NCI-H187 treated with DMSO at 0.1 percent for 48 hours (cell line): ENCODE data around the gene GRIK3.
"Not testable (repeated sequence)": the region's sequence is repeated elsewhere in the genome, so short reads cannot be mapped to it uniquely, and the experiment has no call there.

ENCODE experiments used
- DNase-seq: peaks from one replicate; lab custom pipeline; 2025; lab: John Stamatoyannopoulos, UW

The GRIK3 gene

DNA sequence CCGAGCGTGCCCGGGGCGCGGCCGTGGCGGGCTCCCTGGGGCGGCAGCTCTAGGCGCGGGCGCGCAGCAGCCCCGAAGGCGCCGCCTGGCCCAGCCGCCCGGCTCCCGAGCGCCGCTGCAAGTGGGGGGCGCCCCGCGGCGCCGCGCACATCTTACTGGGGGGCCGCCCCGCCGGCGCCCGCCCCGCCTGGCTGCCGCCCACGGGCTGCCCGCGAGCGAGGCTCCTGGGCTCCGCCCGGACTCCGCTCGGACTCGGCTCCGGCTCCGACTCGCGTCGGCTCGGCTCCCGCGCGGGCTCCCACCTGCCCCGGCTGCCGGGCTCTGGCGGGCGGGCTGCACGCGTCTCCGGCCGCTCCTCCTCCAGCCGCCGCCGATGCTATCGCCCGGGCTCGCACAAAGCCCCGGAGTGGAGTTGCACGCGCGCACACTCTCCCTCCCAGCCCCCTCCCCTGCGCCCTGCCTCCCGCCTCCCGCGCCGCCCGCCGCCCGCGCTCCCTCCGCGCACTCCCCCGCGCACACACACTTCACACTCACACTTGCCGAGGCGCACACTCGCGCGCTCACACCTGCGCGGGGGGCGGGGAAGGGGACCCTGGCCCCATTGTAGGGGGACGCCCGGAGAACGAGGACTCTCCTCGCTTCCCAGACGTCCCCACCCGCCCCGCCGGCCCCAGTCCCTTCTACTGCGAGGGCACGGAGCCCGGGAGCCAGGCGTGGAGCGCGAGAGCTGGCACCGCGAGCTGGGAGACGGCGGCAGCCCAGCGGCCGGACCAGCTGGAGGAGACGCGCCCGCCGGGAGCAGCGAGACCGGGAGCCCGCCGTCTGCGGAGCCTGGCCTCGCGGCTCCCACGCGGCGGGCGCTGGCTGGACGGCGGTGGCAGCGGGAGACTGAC, at the start of gene GRIK3:
Gene GRIK3, minus strand, starts transcription at position 395 of the 893 bp plus-strand sequence. CDS start 407 bp downstream, outside the sequence.
- DNase-seq, result no peak

DNA sequence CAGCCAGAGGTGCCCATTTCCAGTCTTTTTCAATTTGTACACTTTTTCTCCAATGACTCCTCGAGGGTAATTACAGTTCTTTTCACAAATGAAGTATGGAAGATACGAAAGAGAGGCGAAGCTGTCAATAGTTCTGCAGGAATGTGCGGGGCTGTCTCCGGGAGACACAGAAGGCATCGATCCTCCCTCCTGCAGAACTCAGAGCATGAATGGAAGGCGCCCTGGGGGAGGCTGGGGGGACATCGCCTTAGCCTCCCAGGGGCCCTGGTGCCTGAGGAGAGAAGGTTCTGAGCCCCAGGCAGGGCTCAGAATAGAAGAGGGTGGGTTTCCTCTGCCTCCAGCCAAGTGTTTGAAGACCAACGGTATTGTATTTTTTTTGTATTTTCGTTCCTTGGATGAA, 49.7 kb upstream of the GRIK3 start:
- DNase-seq, result no peak

DNA sequence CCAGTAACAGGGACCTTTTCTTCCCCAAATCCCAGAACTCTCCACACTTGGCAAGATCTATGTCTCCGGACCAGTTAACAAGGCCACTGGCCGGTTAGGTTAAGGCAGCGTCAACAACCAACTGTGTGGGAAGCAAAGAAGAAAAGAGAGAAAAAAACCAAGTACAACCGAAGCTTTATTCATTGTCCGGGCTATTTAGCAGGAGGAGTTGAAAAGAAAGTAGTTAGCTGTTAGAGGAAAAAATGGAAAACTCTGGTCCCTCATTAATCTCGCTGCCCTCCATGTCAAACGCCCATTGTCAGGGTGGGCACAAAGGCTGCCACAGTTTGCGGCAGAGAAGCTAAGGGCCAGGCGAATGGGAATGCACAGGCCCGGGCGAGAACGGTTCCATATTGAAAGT, 49.3 kb upstream of the GRIK3 start:
- no peak for DNase-seq

DNA sequence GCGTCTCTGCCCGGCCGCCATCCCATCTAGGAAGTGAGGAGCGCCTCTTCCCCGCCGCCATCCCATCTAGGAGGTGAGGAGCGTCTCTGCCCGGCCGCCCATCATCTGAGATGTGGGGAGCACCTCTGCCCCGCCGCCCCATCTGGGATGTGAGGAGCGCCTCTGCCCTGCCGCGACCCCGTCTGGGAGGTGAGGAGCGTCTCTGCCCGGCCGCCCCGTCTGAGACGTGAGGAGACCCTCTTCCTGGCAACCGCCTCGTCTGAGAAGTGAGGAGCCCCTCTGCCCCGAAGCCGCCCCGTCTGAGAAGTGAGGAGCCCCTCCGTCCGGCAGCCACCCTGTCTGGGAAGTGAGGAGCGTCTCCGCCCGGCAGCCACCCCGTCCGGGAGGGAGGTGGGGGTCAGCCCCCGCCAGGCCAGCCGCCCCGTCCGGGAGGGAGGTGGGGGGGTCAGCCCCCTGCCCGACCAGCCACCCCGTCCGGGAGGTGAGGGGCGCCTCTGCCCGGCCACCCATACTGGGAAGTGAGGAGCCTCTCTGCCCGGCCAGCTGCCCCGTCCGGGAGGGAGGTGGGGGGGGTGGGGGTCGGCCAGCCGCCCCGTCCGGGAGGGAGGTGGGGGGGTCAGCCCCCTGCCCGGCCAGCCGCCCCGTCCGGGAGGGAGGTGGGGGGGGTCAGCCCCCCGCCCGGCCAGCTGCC, 46.1 kb upstream of the GRIK3 start:
- not testable (repeated sequence) for DNase-seq

DNA sequence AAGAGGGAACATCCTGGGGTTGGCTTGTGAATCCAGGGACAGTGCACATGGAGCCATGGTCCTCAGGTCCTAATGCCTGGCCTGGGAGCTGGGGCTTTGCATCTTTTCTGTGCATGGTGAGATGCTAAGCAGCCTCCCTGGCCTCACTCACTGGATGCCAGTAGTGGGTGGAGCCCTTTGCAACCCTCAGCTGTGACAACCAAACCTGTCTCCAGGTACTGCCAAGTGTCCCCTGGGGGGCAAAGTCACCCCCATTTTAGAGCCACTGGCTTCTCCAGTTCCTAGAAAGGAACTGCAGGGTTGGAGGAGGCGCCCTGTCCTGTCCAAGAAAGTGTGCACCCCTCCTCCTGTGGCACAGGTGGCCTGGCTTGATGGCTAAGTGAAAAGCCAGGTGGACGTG, 44.6 kb upstream of the GRIK3 start:
- DNase-seq, result no peak

DNA sequence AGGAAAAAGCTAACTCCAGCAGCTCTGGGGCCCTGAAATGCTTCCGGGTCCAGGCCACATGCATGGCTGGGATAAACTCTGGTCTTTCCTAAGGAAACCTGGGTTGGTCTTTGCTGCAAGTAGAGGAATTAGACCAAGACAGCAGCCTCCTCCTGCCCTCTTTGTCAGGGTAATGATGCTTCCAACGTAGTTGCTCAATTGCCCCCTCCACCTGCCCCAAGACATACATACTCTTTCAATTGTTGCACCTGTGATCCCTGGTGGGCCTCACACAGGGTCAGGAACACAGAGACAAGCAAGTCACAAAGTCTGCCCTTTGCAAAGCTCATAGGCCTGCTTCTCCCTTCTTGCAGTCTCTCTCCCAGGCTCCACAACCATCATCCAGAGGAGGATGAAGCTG, 41.9 kb upstream of the GRIK3 start:
- DNase-seq, result no peak

DNA sequence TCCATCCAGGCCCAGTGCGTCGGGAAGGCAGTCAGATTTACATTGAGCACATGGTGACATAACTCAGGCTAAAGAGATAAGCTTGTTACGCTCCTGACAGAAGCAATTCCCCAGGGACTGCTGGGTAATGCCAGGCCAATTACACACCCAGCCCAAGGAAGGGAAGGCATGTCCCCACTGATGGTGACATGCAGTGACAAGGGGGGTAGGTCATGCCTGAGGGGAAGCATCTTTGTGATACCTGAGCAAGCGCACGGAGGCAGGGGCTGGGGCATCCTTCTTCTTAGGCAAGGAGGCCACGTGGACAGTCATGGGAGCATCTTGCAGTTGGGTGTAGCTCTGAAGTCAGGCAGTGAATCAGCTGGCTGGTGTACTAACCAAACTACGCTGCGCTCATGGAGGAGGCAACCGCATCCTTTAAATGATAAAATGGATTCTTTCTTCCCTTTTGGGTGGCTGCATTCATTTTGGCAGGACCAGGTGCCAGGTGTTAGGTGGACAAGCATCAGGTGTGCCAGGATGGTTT, 39.6 kb upstream of the GRIK3 start:
- DNase-seq, result peak; percentile 50

DNA sequence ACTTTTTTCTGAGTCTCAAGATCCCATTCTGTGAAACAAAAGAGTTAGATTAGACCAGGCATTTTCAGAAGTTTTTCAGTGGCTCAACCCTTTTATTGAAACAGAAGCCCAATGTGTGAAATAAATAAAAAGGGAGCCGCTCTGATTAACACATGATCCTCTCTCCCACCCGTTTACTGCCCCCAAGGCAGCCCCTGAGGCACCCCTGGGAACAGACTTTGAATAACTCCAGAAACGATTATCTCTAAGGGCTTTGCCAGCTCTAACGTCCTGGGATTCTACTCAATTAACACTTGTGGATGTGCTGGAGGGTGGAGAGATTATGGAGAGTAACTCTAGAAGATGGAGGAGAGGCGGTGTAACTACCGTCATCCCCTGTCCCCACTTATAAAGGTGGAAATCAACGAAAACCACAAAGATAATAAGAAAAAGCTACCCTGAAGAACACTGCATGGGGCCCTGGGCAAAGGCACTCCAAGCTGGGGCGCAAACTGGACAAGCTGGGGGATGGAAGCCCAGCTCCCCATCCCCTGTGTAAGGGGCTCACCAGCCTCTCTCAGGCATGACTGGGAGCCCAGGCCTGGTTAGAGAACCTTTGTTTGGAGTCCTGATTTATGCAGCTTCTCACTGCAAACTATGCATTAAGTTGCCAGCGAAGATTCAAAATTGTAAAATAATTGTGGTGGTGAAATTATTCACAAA, 39.0 kb upstream of the GRIK3 start:
- DNase-seq, result no peak

DNA sequence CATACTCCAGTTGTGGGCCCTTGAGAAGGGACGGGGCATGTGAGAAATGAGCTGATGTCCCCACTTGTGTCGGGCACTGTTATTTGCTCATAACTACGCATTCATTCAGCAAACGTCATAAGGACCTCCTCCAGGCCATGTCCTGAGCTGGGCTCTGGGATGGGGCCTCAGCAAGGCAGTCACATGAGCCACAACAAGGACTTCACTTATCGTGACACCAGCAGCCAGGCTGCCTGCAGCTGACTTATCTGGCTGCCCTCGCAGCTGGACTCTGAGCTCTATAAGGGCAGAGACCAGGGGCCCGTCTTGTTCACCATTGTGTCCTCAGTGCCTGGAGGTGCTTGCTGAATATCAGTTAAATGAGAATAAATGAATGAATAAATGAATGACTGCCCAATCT, 37.5 kb upstream of the GRIK3 start:
- no peak for DNase-seq

DNA sequence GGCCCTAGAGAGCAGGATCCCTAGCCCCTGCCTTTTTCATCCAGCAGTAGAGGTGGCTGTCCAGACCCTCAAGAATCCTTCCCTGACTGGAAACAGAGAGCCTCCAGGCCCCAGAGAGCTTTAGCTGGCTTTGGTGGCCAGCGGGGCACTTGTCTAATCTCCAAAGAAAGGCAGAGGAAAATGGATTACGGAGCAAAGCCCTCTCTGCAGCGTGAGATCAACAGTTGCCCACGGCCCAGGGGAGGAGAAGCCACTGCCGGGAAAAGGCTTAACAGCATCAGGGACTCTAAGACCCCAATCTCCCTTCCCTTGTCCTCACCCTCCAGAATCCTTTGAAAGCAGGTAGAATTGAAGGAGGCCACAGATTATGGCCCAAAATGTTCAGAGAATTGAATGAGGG, 35.8 kb upstream of the GRIK3 start:
- DNase-seq, result no peak

DNA sequence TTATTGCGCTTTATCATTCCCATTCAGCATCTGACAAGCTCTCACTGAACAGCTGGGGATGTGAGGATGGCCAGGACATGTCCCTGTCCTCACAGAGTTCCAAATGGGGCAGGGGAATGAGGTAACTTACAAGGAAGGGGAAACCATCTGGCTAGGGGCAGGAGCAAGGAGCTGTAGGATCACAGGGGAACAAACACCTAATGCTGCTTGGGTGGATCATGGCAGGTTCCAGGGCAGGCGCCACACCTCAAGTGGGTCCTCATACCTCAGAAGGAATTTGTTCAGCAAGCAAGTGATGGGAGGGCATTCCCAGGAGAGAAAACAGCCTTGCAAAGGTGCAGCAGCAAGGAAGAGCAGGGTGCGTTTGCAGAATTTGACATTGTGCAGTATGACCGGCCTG, 35.1 kb upstream of the GRIK3 start:
- no peak for DNase-seq

DNA sequence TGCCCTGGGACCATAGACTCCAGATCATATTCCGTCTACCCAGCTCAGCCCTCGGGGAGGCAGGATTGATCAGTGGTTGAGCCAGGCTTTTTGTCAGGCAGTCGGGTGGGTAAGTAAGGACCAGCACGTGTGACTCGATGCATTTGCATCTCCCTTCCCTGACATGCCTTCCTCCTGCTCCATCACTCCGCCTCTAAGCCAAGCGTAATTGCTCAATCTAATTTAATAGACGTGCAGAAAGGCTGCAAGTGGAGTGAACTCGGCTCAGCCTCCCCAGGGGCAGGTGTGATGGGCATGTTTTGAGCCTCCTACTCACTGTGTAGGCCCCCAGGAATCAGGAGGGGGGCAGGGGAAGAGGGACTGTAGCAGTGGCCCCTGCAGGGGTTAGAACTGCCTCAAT, 34.6 kb upstream of the GRIK3 start:
- DNase-seq, result no peak

DNA sequence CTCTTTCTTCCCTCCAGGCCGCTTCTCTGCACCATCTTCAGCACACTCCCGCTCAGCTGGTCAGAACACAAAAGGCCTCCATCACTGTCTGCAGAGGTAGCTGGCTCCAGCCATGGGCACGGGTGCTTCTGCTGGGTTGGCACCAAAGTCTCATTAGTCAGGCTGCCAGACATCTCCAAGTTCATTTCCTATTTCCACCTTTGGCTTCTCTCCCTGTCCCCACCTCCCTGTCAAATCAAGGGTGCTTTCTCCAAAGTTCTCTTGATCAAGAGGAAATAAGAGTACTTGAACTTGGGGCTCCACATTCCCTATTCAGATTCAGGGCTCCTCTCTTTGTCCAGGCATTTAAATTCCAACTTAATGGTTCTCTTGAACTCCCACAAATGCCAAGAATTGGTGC, 33.9 kb upstream of the GRIK3 start:
- no peak for DNase-seq

DNA sequence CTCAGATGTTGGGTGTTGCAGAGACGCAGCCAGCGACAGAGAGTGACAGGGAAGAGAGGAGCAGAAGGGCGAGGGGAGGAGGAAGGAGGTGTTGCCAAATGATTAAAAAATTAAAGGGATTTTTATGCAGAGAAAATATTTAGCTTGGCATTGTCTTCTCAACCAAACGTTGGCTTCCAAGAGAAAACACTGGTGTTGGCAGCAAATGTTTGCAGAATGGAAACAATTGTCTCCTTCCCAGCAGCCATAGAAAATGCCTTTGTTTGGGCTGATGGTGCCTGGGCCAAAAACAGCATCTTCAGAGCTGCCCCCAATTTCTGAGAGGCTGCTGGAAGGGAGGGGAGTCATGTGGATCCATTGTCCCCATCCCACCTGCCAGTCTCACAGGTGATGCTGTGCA, 29.7 kb upstream of the GRIK3 start:
- DNase-seq, result no peak

DNA sequence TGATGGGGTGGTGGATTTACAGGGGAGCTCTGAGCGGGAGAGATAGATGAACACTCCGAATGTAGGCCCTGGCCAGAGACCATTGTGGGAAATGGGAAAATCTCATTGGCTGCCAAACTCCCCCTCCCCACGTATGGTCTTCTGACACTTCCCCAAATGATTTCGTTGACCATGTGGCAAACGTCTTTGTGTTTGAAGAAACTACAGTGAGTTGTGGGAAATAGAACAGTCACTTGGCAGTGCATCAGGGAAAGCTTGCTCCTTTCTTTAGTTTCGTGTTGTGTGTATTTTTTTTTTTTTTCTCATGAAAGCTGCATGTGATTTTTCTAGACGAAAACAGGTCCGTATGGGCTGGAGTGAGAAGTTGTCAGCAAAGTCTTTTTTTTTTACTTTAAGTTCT, 25.0 kb upstream of the GRIK3 start:
- DNase-seq, result no peak

DNA sequence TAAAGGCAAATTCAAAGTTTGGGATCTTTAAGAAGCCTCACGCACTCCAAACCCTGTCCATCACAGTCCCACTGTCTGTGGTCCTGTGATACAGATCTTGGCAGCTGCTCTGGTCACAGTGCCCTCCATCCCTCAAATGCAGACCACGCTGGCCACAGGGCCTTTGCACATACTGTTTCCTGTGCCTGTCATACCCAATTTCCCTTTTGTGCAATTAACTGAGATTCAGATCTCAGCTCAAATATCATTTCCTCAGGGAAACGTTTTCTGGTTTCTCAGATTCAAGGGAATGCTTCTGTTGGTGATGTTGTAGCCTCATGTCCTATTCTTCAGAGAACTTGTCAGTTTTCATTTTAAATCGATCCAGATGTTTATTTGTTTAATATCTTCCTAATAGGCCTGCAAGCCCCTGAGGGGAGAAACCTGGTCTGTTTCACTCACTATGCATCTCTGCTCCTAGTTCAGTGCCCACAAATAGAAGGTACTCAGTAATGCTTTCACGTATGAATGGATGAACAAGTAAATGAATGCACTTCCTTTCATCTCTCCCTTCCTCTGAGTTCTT, 24.2 kb upstream of the GRIK3 start:
- no peak for DNase-seq

DNA sequence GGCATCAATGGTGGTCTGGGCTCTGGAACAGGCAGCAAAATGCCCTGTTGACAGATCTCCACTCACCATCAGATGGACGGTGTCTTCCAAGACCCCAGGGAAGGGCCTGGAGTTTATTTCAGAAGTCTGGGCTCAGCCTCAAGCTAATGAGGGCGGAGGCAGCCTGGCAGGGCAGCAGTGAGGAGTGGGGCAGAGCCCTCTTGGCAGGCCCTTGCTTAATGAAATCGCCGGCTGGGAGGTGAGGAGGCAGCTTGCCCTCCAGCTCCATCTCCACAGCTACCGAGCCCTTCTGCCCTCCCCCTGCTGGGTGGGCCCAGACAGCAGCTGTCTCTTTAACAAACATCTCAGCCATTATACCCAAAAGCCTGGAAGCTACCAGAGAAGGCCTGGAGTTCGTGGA, 22.0 kb upstream of the GRIK3 start:
- no peak for DNase-seq

DNA sequence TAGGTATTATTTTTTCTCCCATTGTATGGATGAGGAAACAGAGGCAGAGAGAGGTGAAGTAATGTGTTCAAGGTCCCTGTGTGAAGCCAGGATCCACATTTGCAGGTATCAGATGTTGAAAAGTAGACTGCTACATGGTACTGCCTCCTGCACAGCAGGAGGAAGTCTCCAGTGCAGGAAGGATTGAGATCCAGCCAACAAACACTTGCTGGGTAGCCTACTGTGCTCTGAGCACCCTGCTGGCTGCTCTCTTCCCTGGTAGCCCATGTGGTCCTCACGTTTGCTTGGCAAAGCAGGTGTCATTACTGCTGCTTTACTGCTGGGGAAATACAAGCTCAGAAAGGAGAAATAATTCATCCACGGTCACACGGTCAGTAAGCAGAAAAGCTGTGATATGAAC, 21.3 kb upstream of the GRIK3 start:
- DNase-seq, result no peak

DNA sequence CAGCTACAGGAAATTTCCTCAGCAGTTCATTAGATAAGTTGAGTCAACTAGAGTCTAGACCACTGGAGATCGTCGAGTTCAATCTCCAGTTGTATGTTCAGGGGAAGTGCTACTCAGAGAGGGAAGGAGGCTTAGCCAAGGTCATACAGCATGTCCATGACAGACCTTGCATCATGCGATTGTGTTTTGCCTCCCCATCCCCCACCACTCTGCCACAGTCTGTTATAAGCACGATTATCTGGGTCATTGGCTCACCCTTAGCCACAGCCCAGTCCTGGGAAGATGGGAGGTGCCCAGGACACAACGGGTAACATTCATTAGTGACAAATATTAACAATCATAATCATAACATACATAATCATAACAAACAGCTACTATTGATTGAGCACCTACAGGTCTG, 18.9 kb upstream of the GRIK3 start:
- DNase-seq, result no peak

DNA sequence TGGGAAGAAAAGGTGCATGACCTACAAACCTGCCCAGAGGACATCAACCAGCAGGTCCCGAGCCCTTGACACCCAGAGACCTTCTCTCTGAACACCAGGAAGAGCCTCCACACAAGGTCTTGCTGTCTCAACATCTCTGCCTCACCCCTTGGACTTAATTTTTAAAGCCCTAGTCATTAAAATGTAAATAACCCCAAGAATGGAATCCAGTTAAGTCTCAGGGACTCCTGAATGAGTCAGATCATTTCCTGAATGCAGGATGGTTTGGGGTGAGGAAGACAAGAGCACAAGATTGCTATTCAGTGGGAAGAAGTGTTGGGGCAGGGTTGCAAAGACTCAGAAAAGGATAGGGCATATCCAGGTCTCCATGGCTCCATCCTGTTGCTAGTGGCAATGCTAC, 17.8 kb upstream of the GRIK3 start:
- no peak for DNase-seq

DNA sequence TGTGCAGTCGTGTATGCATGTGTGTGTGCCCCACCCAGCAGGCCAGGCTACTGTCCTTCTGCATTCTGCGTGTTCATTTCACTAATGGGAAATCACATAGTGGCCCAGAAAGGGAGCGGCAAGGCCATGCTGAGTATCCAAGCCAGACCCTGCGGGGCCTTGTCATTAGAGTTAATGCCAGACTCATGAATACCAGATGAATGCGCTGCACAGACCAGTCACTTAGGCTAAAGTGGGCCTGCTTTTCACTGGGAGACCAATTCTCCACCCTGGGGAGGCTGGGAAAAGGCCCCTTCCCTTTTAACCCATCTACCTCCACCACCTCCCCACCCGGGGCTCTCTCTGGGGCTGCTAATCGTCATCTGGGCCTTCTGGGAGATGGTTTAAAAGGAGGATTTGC, 17.0 kb upstream of the GRIK3 start:
- no peak for DNase-seq

DNA sequence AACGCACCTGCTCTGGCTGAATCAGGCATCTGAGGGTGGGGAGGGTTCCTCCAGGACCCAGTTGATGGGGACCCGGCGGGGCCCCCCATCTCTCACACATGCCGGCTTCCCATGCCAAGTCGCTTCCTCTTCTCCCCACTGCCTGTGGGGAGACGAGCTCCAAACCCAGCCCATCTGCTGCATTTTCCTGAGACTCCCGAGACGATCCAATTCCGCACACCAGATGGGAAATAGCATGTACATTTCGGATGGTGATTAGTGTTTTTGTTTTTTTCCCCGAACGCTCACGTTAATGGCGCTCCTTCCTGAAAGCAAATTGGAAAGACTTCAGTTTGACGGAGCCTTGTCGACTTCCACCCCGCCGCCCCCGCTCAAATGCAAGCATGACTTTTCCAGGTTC, 13.2 kb upstream of the GRIK3 start:
- DNase-seq, result no peak
